Right lung (tissue), 5 donors: ENCODE measurements around the gene LPAR1. TPM values are rescaled to one million over a fixed set of nuclear protein-coding genes. Genes with fewer than 3 reads are reported as not detected.
"Not testable (repeated sequence)": the region's sequence is repeated elsewhere in the genome, so short reads cannot be mapped to it uniquely, and the experiment has no call there.

Experiments used
- DNase-seq, 2 donors: peaks; one replicate each; pipeline ENCODE4 v3.0.0-alpha.2; 2013
- polyA plus RNA-seq, 5 donors: library from polyadenylated mRNA; unstranded; fragments of 120-200 nt; gene quantifications; one replicate each; pipeline versions ENCODE4 v1.2.1 to v1.2.3, GENCODE V29; 2013; ENCODE audit warnings: inconsistent platforms in 1 of 5, low replicate concordance in 1 of 5; ENCODE audit not compliant: insufficient read length in 5 of 5, insufficient read depth in 1 of 5

LPAR1 gene
- polyA plus RNA-seq, 5 donors: 54.4 to 73.3 (median 67.4) TPM

DNA sequence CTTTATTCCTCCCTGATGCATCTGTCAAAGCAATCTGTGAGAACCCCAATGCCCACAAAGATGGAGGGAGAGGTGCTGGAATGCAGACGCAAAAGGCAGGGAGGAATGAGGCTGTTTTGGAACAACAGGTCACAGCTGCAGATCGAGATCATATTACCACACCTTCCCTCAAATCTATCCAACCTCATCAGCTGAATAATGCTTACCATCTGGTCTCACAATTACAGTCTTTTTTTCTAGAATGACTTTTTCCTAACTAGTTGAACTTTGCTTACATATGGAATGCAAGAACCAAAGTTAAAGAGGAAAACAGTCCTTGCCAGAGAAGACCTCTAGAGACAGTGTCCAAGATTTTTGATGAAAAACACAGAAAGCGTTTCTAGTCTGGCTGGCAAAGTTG lies 158.1 kb downstream of the LPAR1 start:
- DNase-seq: no peak

- DNase-seq: no peak
Measured at GRCh38 chr9:110877374-110877773, 160.9 kb downstream of the LPAR1 start.

- DNase-seq: no peak
Measured at GRCh38 chr9:110876929-110877328, 161.3 kb downstream of the LPAR1 start.

- no peak for DNase-seq
Measured at GRCh38 chr9:110874963-110875674, 163.2 kb downstream of the LPAR1 start.

DNA sequence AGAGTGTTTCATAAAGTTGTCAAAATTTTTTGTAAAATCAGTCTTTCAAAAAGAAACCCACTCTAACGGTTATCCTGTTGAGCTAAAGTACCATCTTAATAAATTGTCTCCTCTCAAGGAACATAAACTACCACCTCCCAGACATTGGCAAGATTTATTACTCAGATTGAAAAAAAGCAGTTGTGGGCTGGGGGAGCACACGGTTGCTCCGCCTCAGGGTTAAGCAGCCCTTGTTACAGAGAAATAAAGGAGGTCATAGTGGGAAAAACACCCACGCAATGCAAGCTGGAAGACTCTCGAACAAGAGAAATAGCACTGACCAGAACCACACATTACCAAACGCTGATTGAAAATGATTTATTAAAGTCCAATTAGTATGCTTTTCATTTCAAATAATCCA lies 165.3 kb downstream of the LPAR1 start:
- DNase-seq: no peak

DNA sequence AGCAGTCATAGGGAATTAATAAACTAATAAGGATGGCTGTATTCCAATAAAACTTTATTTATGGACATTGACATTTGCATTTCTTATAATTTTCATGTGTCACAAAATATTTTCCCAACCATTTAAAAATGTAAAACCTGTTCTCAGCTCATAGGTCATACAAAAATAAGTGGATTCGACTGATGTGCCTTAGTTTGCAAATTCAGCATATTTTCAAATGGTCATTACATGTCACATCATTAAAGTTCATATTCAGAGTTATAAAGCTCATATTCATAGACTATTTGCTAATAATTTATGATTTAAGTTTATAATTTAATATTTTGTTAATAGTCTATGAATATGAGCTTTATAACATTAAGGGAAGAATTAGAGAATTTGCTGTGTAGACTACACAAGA lies 166.5 kb downstream of the LPAR1 start:
- DNase-seq: no peak

GRCh38 chr9:110869931-110870330 lies 168.3 kb downstream of the LPAR1 start:
- DNase-seq: no peak

DNA sequence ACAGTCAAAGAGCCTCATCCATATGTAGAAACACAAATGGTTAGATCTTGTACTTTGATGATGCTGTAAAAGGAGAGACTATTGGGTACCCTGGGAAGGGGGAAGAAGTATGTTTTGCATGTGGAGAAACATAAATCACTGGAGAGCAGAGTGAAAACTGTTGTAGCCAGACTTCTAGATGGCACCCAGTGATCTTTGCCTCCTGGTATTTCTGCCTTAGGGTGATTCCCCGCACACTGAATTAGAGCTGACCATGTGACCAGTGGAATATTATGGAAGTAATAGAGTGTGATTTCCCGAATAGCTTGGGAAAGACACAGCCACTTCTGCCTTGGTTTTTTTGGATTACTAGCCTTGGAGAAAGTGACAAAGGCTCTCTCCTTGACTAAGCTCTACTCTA lies 174.3 kb downstream of the LPAR1 start:
- no peak for DNase-seq

DNA sequence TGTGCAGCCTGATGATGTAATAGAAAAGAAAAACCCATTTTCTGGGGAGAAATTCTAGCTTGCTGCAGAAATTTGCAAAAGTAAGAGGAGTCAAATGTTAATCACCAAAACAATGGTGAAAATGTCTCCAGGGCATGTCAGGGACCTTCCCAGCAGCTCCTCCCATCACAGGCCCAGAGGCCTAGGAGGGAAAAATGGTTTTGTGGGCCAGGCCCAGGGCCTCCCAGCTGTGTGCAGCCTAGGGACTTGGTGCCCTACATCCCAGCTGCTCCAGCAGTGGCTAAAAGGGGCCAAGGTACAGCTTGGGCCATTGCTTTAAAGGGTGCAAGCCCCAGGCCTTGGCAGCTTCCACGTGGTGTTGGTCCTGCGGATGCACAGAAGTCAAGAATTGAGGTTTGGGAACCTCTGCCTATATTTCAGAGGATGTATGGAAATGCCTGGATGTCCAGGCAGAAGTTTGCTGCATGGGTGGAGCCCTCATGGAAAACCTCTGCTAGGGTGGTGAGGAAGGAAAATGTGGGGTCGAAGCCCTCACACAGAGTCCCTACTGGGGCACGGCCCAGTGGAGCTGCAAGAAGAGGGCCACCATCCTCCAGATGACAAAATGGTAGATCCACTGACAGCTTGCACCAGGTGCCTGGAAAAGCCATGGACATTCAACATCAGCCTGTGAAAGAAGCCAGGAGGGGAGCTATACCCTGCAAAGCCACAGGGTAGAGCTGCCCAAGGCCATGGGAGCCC lies 176.7 kb downstream of the LPAR1 start:
- not testable (repeated sequence) for DNase-seq

DNA sequence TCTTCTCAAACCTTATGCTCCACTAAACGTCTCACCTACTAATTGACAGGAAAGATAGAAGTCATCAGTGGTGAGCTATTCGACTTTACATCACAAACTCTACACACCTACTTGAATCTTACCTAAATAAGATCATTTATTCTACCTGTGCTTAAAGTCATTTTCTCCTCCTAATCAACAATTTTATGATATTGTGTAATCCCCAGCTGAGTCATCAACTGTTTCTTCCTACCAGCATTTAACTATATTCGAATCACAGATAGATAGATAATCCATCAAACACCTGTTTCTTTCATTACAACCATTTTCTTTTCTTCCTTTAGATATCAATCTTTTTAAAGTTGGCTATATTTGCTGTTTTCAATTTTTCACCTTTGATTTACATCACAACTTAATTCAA lies 181.5 kb downstream of the LPAR1 start:
- no peak for DNase-seq

- DNase-seq: no peak
Measured at GRCh38 chr9:110850401-110851135, 187.7 kb downstream of the LPAR1 start.

- DNase-seq: peak; percentile 45 to 60
Measured at GRCh38 chr9:110847671-110848070, 190.6 kb downstream of the LPAR1 start.

- no peak for DNase-seq
Measured at GRCh38 chr9:110846215-110846614, 192.1 kb downstream of the LPAR1 start.

GRCh38 chr9:110844121-110844520 lies 194.1 kb downstream of the LPAR1 start:
- DNase-seq: no peak

GRCh38 chr9:110842986-110843385 lies 195.3 kb downstream of the LPAR1 start:
- no peak for DNase-seq

- DNase-seq: no peak
Measured at GRCh38 chr9:110842169-110842568, 196.1 kb downstream of the LPAR1 start.

DNA sequence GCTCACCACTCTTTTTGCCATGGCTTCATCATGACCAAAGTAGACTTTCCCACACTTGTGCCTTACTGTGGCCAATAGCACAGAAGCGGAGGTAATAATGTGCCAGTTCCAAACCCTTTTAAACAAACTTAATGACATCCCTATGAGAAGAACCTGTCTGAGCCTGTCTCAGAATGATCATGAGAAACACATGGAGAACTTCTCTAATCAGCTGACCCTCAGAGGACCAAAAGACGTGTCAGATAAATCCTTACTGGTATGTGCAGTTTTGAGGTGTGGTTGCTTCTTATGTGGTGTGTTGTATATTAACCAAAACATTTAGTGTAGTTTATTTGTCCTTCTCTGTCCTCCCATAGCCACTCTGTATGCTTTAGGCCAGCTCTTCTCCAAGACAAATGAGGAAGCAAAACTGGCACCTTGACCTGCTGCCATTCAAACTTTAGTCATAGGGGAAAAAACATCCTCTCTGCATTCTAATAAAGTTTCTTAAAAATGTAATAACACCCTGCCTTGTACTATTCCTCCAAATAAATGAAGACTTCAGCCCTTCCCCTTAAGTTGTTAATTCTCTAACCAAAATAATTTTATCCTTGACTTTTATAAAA lies 200.8 kb downstream of the LPAR1 start:
- no peak for DNase-seq

GRCh38 chr9:110835859-110836271 lies 202.4 kb downstream of the LPAR1 start:
- no peak for DNase-seq

DNA sequence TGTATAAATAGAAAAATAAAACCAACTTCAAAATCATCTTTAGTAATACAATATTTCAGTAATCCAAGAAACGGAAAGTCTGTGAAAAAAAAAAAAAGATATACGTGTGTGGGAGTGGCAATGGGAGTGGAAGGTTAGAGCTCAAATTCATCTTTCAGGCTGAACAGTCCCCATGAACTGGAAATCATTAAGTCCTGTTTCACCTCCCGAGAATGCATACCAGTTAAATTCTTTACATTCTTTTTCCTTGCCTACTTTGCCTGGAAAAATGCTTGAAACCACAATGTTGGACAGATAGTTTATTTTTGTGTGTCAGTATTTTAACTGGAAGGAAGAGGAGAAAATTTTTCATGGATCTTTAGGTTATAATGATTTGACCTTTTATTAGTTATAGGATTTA lies 202.9 kb downstream of the LPAR1 start:
- no peak for DNase-seq

- DNase-seq: no peak
Measured at GRCh38 chr9:110832926-110833325, 205.3 kb downstream of the LPAR1 start.

DNA sequence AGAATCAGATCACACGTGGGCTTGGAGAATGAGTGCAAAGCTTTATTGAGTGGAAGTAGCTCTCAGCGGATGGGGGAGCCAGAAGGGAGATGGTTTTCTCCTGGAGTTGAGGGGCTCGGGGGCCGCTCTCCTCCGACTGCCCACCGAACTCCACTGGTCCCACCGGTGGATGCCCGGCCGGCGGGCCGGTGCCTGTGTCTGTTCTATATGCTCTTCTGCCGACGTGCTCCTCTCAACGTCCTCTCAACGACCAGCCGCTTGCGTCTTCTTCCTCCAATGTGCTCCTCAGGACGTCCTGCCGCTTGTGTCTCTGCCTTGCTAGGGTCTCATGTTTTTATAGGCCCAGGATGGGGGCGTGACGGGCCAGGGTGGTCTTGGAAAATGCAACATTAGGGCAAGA lies 207.8 kb downstream of the LPAR1 start:
- no peak for DNase-seq

DNA sequence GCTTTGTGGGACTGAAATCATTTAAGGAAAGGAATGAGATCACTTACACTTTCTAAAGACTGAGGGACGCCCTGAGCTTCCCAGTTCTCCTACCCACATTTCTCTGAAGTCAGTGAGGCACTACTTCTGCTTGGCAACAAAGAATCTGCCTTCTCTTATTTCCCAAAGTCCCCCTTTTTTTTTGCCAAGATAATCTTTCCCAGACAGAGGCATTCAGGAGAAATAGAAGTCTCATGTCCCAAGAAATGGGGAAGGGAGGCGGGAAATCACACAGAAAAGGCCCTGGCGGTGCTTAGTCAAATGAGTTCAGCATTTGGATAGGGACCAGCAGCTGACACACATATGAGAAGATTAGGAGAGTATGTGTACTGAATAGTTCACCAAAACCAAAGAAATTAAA lies 210.0 kb downstream of the LPAR1 start:
- peak; percentile 57 to 69 for DNase-seq
